NCI-H1048 (cell line): ENCODE measurements around the gene TMEM9.

Source experiments
- DNase-seq: peaks from one replicate; lab custom pipeline; 2025; lab: John Stamatoyannopoulos, UW

Gene TMEM9

DNA sequence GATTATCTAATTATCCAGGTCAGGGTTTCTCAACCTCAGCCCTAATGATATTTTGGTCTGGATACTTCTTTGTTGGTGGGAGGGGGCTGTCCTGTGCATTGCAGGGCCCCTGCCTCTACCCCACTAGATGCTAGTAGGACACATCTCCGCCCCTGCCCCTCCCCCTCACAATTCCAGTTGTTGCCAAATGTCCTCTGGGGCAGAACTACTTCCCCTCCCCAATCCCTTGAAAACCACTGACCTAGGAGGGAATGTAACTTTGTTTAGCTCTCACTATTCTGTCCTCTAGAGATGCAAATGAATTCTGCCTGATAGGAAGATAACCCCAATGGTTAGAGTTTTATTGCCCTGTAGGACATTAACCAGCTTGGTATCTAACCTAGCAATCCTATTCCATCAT, 50.1 kb downstream of the TMEM9 start:
- no peak for DNase-seq

DNA sequence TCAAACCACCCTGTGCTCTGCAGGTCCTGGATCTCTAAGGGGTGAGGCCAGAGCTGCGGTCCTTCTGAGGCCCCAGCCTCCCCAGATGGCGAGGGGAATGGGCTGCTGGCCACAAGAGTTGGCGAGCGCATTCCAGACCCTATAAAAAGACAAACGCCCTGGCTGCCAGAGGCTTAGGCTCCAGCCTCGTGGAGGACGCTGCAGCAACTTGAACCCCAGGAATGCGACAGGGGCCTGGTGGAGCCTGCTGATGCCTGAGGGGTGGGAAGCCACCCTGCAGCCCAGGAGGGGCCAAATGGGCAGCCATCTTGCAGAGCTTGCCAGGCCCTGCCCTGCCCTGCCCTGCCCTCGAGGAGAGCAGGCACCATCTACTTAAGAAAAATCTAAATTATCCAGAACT, 50.6 kb downstream of the TMEM9 start:
- DNase-seq: no peak

DNA sequence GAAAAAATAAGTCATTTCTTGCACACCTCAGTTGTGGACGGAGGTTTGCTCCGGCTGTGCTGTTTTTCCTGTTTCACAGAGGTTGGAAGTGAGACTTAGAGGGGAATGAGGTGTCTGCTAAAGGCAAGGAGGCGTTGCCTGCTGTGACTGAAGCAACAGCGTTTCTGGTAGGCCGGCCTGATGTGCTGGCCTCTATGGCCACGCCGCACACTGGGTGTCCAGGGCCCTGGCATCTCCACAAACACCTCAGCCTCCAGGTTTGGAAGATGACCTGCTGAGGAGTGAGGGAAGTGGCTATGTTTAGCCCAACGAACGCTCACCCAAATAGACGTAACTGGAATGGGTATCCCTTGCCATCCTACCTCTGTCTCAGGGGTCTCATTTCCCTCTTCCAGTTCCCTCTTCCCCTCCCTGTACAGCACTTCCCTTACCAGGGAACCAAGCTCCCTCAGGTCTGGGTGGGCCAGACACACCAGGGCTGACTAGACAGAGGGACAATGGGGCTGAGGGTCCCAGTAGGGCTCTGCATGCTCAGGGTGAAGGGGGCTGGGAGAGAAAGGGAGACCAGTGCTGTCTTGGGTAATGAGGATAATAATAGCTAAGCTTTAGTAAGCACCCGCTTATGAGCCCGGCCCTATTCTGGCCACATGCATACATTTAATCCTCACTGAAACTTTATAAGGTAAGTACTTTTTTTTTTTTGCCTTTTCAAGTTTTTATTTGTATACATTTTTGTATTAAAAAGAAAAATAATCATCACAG, 53.9 kb downstream of the TMEM9 start:
- DNase-seq: no peak

DNA sequence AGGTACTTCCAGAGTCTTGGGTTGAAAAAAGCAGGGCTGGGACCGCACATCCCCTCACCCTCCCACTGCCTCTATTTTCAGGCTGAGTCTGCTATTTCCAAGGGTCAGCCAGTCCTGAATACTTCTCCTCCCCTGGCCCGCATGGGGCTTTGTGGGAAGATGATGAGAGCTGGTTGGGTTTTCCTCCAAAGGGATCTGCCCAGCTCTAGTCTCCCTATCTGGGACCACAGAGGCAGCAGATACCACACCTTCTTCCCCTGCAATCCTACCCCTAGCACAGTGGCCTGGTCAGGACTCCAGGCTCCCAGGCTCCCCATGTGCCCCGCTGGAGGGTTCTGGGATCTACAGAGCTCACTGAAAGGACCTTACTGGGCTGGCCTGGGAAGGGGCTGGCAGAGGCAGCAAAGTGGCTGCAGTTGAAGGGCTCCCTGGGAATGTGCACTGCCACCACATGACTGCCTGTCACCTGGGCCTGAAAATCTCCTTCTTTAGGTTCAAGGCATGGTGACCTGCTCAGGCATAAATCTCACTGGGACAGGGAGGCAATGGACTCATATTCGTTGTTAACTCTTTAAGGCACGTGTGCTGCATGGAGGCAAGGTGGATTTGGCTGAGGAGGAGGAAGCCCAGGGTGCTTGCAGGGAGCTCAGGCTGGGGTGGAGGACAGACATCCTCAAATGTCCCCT, 55.1 kb downstream of the TMEM9 start:
- no peak for DNase-seq

DNA sequence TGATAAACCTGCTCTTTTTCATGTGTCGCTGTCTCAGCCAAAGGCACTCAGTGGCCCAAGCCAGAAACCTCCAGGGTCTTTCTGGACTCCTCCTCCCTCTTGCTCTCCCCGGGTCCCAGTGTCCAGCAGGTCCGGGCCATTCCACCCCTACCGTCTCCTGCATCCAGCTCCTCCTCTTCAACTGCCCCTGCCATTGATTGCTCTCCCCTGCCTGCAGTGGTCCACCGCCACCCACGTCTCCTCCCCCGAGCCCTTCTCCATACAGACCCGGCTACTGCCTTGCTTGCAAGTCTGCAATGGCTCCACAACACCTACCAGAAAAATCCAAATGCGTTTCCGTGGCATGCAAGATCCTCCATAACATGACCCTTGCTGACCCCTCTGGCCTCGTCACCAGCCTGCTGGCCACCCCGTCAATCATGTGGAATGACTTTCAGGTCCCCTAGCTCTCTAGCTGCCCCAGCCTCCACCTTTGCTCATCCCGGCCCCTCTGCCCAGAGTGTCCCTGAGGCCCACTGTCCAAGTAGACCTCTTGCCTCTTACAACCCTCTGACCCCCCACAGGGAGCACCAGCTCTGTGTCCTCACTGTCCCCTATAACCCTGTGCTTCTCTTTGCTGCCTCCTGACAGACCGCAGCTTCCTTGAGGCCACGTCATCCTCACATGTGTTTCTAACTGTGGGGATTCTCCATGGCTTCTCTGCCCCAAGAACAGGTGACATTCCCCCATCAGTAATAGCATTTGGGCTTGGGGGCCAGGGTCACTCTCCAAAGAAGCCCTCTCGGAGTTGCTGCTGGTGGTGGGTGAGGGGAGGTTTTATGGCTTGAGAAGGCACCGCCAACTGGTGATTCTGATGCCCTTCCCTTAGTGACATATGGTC, 57.1 kb downstream of the TMEM9 start:
- DNase-seq: no peak

DNA sequence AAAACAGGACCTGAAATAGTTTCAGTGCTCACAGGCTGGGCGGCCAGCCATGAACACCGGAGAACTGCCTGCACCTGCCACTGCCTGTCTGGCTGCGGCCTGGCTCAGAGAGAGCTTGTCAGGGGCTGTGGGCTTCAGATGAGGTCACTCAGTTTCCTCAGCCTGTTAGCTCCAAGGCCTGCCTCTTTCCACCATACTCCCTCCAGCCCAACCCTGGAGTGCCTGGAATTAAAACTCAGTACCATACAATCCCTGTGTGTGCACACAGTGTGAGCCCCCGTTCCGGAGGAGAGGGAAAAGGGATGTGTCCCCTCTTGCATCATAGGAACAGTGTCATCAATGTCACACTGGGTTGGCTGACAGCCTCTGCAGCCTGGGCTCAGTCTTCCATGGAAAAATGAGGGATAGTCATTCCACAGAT, 58.2 kb downstream of the TMEM9 start:
- no peak for DNase-seq

DNA sequence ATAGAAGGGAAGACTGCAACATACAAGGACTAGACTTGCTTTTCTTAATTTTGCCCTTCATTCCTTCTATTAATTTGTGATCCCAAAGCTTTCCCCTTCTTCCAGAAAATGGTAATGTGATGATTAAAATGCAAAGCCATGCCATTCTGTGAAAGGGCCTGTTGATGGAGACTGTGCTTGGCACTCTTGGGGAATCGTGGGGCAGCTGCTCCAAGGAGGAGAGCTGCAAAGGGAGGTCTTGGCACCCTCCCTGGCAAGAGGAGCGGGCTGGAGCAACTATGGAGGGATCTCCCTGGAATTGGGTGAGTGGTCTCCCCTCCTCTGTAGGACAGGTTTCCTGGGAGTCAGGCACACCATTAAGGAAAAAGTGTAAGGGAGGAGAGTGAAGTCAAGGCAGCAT, 58.7 kb downstream of the TMEM9 start:
- DNase-seq: no peak

DNA sequence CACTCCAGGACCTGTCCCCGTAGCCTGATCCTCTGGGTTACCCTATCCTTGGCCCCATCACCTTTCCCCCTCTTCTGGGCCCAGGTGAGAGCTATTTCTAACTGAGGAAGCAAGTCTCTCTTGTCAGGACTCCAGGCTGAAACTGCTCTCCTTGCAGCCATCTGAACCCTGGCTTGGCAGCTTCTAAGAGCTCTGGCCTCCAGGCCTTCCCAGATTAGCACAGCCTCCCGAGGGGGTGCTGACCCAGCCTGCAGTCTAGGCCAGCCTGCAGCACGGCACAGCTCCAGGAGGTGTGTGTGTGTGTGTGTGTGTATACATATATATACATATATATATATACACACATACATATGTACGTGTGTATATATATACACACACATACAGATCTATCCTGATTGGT, 59.4 kb downstream of the TMEM9 start:
- DNase-seq: no peak

DNA sequence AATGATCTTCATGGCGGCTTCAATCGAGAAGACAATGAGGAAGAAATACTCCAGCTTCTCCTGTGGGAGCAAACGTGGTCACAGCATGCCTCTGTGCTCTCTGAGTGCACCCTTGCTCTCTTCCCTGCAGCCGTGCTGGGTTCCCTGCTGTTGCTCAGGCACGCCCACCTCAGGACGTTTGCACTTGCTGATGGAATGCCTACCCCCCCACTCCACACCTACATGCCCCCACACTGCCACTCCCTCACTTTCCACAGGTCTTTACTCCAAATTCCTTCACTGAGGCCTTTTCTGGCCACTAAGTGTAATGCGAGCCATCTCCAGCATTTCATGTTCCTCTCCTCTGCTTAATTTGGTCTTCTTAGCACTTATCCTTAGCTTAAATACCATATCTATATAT, 60.3 kb downstream of the TMEM9 start:
- DNase-seq: no peak

DNA sequence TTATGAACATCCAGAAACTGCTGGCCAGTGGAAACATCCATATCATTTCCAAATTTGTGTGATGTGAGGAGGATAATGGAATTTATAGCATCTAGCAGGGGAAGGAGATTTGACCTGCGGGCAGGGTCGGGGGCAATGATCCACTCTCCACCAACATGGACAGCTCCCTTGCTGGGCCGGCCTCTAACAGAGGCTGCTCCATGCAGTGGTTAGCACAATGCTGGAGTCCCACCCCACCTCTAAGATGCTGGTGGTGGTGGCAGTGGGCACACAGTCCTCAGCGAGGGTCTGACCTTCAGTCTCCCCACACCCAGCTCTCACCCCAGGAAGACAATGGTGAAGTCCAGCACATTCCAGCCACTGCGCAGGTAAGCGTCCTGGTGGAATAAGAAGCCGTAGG, 60.7 kb downstream of the TMEM9 start:
- DNase-seq: no peak

DNA sequence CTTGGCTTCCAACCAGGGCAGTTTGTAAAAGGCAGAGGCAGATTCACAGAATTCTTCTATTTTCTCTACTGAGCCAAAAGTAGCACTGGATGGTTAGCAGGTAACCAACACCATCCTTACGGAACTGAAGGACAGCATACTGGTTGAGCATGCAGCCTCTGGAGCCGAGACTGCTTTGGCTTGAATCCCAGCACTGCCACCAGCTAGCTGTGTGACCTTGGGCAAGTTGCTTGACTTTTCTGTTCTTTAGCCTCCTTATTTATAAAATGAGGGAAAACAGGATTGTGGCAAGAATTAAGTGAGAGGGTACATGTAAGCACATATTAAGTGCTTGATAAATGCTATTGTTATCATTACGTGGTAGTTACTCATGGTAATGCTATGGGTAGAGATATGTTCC, 61.5 kb downstream of the TMEM9 start:
- no peak for DNase-seq

DNA sequence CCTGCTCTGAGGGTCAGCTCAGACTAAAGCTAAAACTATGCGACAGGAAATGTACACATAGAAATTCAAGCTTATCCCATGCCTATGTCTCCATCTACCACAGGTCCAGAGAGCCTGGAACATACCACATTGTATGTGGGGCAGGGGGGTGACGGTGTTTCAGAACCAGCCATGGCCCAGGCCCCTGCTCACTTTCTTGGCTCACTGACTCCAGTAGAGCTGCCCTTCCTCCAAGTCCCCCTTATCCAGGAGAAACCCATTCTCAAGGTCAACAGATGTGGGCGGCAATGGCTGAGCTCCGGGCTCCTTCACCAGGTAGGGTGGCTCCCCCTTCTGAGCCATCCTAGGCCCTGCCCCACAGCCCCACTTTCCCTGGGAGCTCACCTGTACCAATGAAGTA, 63.0 kb downstream of the TMEM9 start:
- no peak for DNase-seq

DNA sequence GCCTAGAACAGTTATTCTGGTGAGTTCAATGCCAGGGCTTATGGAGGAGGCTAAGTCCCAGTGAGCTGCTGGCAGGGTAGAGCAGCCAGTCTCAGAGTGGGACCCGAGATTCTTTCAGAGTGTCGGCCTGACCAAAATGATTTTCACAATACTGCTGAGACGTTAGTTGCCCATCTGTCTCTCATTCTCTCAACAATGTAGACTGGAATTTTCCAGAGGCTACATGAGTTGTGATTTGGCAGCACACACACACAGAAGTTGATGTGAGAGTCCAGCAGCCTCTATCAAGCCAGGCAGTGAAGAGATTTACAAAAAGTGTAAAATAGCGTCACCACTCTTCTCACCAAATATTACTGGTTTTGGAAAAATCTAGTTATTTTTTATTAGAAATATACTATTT, 63.7 kb downstream of the TMEM9 start:
- DNase-seq: no peak

DNA sequence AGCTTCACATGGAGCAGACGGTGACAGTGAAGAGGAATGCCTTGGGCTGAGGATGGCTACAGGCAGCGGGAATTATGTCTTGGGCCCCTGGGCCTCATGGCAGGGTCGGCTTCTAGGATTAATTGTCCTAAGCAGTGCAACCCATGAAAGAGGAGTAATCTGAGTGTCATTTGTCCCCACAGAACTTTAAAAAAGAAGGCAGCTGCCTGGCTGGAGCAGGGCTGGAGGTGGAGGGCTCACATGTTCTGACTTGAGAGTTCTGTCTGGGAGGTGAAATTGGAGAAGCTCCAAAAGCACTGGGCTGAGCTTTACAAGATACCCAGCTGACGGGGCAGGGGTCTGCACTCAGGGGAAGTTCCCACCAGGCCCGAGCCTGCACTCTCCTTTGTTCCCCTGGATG, 64.7 kb downstream of the TMEM9 start:
- DNase-seq: no peak

DNA sequence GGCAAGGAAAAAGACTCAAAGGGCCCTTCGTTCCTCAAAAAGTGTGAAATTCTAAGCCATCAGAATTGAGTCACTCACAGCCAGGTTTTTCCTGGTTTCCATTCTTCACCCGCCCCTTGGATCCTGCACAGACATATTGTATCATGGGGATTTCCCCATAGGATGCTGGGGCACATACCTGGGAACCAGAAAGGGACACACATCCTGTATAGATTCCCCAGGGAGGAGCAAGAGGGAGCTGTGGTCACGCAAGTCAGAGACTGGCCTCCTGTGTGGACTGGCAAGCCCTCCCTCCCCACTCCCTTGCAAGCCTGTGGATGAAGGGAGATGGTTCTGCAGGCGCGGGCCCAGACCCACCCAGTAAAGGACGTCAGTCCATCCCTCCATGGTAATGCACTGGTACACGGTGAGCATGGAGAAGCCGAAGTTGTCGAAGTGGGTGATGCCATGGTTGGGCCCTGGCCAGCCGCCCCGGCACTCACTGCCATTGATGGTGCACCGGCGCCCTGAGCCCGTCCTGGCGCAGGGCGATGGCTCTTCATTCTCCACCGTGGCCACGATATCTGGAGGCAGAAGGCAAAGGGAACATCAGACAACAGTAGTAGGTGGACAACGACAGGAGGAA, 65.3 kb downstream of the TMEM9 start:
- no peak for DNase-seq

DNA sequence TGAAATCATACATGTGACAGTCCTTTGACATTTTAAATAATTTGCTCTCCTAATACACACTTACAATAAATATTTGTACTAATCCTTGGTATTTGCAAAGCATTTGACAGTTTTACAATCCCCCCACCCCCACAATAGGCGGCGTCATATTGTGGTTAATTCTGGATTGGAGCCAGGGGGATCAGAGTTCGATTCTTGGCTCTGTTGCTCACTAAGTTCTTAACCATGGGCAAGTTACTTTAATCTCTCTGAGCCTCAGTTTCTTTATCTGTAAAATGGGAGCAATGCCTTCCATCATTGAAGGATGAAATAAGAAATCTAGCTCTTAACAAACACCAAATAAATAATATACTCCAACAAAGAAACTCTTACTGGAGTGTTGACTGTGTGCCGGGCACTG, 65.9 kb downstream of the TMEM9 start:
- DNase-seq: no peak

DNA sequence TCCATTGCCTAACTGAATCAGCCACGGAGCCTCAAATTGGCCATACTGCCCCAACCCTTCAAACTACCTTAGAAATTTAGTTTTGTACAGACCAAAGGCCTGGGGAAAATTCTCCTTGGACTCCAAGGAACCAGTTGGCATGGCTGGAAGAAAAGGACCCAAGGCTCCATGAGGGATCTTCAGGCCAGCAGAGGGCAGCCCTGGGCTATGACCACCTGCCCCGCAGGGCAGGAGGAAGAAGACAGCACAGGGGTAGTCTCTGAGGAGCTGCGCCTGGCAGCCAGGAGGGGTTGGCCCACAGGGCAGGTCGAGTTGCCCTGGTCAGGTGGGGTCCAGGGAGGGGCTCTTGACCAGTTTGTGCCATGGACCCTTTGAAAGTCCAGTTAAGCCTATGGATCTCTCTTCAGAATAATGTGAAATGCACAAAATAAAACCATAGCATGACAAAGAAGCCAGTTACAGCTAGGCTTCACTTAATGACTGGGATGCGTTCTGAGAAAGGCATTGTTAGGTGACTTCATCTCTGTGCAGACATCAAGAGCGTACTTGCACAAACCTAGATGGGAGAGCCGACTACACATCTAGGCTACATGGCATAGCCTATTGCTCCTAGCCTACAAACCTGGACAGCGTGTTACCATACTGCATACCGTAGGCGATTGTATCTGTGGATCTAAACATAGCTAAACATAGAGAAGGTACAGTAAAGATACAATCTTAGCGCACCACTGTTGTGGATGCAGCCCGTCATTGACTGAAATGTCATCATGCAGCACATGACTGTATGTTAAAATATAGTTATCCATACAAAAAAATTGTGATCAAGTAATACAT, 68.2 kb downstream of the TMEM9 start:
- DNase-seq: no peak
